HG03095 (cell line): Measurements from ENCODE around the gene OR2AG1.
"Not testable (repeated sequence)": the region's sequence is repeated elsewhere in the genome, so short reads cannot be mapped to it uniquely, and the experiment has no call there.

Source experiments
- ATAC-seq: cut with Tn5 transposase; IDR thresholded peaks from one replicate; pipeline ENCODE4 v1.9.1; 2021; ENCODE audit warnings: moderate library complexity; ENCODE audit not compliant: unreplicated experiment

The OR2AG1 gene

DNA sequence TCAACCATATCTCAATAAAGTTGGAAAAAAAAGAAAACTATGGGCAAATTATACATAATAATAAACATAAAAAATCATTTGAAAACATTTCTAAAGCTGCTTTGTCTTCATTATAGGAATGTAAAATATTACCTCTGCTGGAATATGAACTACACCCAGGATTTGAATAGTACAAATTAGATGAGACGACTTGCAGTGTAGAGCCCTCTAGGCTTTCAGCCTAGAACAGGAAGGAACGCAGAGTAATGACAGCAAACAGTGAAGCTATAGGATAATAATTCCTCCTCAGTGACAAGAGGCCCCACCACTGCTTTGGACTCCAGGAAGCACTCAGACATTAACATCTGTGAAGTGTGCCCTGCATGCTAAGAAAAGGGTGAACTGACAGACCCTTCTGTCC lies 7.7 kb downstream of the OR2AG1 start:
- no peak for ATAC-seq

DNA sequence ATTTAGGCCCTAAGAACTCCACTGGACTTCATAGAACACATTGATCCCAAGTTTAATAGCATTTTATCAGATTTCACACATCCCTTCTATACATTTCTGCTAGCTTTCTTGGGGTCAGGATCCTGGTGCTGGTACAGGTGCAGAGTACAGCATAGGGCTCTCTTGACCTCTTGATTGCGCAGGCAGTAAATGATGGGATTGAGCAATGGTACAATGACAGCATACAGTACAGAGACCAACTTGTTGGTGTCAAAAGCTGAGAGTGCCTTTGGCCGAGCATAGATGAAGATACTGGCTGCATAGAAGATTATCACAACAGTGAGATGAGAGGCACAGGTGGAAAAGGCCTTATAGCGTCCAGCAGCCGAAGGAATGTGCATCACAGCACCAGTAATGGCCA lies 11.8 kb downstream of the OR2AG1 start:
- ATAC-seq: no peak

DNA sequence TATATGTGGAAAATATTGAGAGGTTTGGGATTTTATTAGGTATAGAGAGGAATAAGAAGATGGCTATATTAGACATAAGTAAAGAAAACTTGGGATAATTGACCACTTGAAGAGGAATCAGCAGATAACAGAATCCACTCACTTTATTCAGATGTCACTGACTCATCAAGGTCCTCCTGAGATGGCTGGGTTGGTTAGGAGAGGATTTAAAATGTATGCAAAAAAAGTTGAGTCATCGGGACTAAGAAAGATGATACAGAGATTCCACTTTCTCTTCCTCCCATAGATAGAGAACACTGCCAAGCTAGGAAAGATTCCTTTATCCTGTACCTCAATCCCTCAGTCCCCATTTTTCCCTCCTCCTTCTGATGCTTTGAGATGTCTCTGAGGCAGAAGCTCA lies 16.6 kb downstream of the OR2AG1 start, which contains the start of gene OR6A2:
Gene OR6A2 (minus strand): TSS at position 288 of the 400 bp plus-strand sequence. CDS start 3,981 bp downstream, outside the sequence.
- ATAC-seq: no peak

DNA sequence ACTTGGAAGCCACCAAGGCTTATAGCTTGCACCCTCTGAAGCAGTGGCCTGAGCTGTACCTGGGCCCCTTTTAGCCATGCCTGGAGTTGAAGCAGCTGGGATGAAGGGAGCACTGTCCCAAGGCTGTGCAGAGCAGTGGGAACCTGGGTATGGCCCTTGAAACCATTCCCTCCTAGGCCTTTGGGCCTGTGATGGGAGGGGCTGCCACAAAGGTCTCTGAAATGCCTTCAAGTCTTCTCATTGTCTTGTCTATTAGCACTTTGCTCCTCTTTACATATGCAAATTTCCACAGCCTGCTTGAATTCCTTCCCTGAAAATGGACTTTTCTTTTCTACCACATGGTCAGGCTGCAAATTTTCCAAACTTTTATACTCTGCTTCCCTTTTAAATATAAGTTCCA lies 18.3 kb downstream of the OR2AG1 start:
- not testable (repeated sequence) for ATAC-seq

DNA sequence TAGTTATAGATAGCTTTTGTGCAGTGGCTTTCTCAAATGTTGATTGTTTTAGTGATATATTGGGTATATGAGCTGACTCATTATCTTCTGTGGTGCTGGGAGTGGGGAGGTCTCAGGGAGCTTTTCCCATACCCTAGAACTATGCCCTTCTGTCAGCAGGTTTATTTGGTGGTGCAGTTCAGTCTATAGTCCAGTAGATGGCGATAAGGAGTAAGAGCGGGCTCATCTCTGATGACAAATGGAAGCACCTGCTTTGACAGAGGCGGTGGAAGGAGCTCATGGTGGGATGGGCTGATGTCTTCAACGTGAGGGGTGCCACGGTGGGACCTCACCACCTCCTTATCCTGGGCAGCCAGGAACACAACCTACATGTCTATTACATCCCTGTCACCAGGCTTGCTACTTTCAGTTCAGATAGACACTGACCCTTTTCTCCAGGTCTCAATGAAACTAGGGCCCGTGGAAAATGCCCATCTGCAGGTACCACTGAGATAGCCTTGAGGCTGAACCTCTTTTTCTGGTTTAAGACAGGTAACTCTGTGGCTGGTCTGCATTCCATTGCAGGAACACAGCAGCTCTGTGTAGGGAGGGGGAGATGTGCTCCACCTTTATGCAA lies 29.7 kb downstream of the OR2AG1 start:
- ATAC-seq: peak; percentile 87

DNA sequence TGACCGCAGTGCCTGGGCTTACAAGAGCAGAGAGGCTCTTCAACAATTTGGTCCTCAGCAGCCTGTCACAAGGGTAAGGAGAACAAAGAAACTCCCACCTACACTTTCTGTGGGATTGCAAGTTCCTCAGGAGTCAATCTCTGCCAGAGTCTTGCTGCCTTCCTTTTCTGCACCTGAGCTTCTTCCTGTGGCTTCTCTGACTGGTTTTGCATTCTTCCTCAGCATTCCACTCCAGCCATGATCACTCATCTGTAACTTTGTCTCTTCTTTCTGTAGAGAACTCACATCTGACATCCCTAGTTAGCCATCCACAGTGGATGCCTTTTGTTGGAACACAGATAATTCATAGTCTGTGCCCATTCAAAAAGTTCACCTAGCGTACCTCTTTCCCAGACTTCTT lies 30.8 kb downstream of the OR2AG1 start:
- ATAC-seq: no peak

DNA sequence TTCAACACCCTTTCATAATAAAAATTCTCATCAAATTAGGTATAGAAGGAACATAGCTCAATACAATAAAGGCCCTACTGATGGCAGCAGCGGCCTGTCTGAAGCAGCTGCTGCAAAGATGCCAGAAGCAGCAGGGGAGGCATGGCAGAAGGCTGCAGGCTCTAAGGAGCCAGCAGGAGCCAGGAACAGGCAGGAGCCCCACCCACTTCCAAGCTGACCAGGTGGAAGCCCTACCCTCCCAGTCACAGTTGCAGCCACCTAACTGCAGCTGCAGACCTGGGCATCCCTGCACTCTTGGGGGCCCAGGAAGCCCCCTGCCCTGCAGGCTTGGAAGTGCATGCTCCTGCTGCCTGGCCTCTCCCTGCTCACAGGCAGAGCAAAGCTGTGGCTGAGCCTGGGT lies 34.9 kb downstream of the OR2AG1 start:
- ATAC-seq: no peak

DNA sequence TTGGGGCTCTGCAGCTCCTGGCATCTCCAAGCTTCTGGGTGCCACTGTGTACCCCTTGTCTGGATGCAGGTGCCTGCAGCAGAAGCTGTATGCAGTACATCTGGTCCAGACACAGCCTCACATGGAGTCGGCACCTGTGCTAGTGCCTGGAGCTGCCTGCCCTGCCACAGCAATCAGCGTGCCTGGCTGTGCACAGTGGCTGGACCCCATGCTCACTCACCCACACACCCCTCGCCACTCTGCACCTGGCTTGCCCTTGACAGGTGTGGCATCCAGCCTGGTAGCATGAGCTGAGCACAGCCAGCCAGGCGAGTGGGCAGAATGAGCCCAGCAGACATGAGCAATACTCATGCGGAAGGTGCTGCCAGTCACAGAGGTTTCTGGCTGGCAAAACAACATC lies 36.1 kb downstream of the OR2AG1 start:
- ATAC-seq: no peak

DNA sequence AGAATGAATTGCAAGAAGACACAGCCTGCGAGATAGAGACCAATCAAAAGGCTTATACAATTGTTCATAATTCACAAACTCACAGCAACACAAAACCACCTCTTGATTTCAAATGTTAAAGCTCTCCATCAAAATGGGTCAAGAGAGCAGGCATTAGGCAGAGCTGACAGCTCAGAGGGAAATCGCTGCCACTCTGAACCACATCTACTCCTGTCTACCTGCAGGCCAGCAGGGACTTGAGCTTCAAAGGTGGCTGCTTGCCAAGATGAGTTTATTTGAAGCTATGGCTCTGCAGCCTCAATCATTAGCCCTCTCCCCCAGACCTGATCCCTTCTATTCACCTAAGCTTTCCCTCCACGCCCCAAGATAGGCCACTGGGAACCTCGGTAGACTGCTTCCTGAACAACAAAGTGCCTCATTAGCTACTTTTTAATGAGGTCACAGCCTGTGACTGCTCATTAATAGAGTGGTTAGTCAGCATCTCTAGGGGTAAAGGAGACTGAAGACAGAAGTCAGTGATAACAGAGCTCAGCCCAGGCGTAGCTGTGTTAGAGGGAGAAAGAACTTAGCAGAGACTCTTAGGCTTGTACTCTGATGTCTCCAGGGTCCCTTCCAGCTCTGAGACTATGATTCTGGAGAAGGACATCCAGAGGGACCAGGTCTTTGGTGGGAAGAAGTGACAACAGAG lies 41.5 kb downstream of the OR2AG1 start:
- ATAC-seq: no peak

DNA sequence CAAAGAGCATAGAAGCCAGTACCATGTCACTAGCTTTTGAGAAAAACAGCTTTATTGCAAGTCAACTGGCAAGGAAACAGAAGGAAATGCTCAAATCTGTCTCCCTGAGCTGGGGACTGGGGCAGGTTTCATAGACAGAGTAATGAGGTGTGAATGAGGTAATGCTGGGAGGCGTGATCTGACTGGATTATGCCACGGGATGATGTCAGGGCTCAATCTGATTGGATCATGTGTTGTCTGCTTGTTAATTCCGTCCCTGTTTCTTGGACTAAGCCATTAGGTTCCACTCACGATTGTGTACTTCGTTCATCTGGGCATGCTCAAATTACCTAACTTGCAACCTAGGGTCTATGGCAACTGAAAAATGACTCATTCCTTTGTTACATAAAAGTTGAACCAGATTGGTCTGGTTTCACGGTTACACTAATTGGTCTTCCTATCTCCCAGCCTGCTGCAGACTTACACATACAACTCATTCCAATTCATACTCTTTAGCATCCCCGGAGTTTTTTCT lies 42.5 kb downstream of the OR2AG1 start:
- no peak for ATAC-seq

DNA sequence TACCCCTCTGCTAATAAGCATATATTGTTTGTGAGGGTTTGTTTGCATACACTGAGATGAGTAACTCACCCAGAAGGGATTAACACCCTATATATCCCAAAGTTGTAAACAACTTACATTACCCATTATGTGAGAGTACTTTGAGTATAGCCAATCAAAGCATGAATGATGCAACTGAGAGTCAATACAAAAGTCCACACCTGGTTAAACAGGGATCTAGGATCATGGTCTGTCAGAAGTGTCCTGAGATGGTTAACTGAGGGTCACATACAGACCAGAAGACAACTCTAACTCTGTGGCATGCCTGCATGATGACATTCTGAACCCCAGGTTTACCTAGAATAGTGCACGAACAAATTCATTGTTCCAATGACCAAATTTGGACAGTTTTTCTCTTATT lies 45.3 kb downstream of the OR2AG1 start:
- no peak for ATAC-seq

DNA sequence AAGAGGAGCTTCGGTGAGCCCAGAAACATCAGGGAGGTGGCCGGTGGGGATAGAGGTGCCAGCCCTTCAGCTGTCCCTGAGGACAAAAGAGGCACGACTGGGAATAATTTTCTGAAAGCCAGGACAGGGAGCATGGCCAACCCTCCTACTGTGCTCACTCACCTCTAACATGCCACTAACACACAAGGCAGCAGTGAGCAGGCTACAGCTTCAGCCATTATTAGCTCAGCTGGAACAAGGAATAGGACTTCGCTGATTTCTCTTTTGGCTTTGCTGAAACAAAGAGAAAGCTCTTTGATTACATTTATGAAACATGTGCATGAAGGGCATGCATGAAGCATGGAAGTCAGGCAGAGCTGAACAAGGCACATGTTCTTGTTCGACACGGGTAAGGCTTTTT lies 50.5 kb downstream of the OR2AG1 start:
- no peak for ATAC-seq

DNA sequence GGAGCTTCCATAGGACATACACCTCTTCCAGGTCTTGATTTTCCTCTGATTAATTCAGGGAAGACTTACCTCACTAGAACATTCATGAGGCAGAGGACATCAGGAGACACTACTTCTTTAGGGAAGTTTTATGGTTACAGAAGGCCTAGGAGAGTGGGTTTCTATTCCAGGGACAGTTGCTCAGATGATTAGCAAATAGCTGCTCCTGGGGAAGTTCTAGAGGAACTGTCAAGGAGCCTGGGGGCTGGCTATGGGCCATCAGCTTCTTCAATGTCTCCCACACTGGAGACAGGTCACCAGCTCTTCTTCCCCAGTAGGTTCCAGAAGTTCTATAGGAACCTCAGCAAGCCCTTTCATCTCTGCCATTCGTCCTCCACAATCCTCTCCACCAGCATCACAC lies 51.2 kb downstream of the OR2AG1 start:
- no peak for ATAC-seq
